Measurements from ENCODE around the gene CFAP90. TPM values are rescaled to one million over a fixed set of nuclear protein-coding genes. Genes with fewer than 3 reads are reported as not detected.

The CFAP90 gene
- polyA plus RNA-seq, 1 donor from 2014 or later: 0.45 TPM

DNA sequence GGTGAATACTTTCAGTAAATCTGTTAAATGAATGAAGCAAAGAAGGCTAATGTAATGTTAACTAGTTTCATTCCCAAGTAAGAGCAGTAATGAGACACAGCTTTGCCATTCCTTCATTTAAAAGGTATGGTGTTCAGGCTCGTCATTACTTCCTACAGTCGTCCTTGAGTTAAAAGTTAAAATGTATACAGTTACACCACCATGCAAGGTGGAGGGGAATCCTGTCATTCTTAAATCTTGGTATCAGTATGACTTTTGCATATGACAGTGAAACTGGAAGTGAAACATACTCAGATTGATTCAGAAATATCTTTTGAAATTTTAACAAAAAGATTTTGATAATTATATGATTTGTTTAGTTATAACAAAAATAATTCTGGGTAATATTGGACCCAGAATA is 43.9 kb upstream of the CFAP90 start:
- no peak overlapping the region for H3K27ac ChIP-seq (ENCODE audit: low read length)
- TF ChIP-seq MXI1 (conservative IDR thresholded peaks at IDR 0.05; ENCODE audit: poor library complexity, severe bottlenecking) (no peak), EZH2 (IDR thresholded peaks at IDR 0.05; ENCODE audit: borderline replicate concordance, insufficient read depth, low read length, poor library complexity, severe bottlenecking) (no peak), SMC3 (conservative IDR thresholded peaks at IDR 0.05; ENCODE audit: poor library complexity) (no peak), EP300 (conservative IDR thresholded peaks at IDR 0.05; ENCODE audit: poor library complexity, severe bottlenecking) (no peak), POLR2AphosphoS5 (IDR thresholded peaks at IDR 0.05) (no peak), TAF1 (IDR thresholded peaks at IDR 0.05; ENCODE audit: low read depth) (no peak), RAD21 (conservative IDR thresholded peaks at IDR 0.05) (no peak)
- TF ChIP-seq, protein P1, sequence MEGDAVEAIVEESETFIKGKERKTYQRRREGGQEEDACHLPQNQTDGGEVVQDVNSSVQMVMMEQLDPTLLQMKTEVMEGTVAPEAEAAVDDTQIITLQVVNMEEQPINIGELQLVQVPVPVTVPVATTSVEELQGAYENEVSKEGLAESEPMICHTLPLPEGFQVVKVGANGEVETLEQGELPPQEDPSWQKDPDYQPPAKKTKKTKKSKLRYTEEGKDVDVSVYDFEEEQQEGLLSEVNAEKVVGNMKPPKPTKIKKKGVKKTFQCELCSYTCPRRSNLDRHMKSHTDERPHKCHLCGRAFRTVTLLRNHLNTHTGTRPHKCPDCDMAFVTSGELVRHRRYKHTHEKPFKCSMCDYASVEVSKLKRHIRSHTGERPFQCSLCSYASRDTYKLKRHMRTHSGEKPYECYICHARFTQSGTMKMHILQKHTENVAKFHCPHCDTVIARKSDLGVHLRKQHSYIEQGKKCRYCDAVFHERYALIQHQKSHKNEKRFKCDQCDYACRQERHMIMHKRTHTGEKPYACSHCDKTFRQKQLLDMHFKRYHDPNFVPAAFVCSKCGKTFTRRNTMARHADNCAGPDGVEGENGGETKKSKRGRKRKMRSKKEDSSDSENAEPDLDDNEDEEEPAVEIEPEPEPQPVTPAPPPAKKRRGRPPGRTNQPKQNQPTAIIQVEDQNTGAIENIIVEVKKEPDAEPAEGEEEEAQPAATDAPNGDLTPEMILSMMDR (IDR thresholded peaks at IDR 0.05; ENCODE audit: poor library complexity, severe bottlenecking): no peak
- TF ChIP-seq, protein P2, sequence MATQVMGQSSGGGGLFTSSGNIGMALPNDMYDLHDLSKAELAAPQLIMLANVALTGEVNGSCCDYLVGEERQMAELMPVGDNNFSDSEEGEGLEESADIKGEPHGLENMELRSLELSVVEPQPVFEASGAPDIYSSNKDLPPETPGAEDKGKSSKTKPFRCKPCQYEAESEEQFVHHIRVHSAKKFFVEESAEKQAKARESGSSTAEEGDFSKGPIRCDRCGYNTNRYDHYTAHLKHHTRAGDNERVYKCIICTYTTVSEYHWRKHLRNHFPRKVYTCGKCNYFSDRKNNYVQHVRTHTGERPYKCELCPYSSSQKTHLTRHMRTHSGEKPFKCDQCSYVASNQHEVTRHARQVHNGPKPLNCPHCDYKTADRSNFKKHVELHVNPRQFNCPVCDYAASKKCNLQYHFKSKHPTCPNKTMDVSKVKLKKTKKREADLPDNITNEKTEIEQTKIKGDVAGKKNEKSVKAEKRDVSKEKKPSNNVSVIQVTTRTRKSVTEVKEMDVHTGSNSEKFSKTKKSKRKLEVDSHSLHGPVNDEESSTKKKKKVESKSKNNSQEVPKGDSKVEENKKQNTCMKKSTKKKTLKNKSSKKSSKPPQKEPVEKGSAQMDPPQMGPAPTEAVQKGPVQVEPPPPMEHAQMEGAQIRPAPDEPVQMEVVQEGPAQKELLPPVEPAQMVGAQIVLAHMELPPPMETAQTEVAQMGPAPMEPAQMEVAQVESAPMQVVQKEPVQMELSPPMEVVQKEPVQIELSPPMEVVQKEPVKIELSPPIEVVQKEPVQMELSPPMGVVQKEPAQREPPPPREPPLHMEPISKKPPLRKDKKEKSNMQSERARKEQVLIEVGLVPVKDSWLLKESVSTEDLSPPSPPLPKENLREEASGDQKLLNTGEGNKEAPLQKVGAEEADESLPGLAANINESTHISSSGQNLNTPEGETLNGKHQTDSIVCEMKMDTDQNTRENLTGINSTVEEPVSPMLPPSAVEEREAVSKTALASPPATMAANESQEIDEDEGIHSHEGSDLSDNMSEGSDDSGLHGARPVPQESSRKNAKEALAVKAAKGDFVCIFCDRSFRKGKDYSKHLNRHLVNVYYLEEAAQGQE (IDR thresholded peaks at IDR 0.05; ENCODE audit: borderline replicate concordance): no peak

DNA sequence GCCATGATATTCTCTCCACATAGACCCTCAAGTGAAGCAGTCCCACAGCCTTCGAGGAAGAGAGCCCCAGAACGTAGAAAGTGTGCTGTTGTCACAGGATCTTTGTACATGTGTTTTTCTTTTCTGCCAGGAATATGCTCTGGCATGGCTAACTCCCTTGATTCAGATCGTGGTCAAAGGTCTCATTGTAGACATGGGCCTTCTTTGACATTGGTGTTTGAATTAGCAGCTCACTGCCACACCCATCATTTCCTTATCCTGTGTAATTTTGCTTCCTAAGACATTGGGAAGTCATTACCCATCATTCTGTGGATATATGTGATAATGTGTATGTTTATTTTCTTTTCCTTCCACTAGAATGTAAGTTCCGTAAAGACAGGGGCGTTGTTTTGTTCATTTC is 43.5 kb upstream of the CFAP90 start:
- Histone ChIP-seq H4K20me1 (ENCODE audit: insufficient read depth) (no peaks in the 10 kb centered on the region), H3K36me3 (ENCODE audit: insufficient read depth, low read length) (peaks cover 26% of the 10 kb centered on the region), H3K9ac (ENCODE audit: low read length) (no peak overlapping the region), H3K27me3 (ENCODE audit: insufficient read depth, low read depth, low read length) (no peaks in the 10 kb centered on the region), H3F3A (ENCODE audit: insufficient read depth, low read length, poor library complexity, severe bottlenecking) (no peaks in the 10 kb centered on the region), H3K79me2 (replicated peaks; ENCODE audit: insufficient read depth, low read length) (no peaks in the 10 kb centered on the region), H3K9me2 (ENCODE audit: insufficient read depth, low read length) (no peaks in the 10 kb centered on the region), H2AFZ (ENCODE audit: low read depth, low read length) (no peak overlapping the region), H3K27ac (ENCODE audit: low read length) (no peak overlapping the region), H3K4me2 (ENCODE audit: low read length) (no peak overlapping the region), H3K4me3 (ENCODE audit: low read length) (no peak overlapping the region), H3K9me3 (ENCODE audit: low read length) (no peaks in the 10 kb centered on the region)
- TF ChIP-seq POLR2AphosphoS5 (IDR thresholded peaks at IDR 0.05) (no peak), EP300 (conservative IDR thresholded peaks at IDR 0.05; ENCODE audit: poor library complexity, severe bottlenecking) (no peak), SMC3 (conservative IDR thresholded peaks at IDR 0.05; ENCODE audit: poor library complexity) (no peak), EZH2 (IDR thresholded peaks at IDR 0.05; ENCODE audit: borderline replicate concordance, insufficient read depth, low read length, poor library complexity, severe bottlenecking) (no peak), TAF1 (IDR thresholded peaks at IDR 0.05; ENCODE audit: low read depth) (no peak)
- TF ChIP-seq, protein P2 (IDR thresholded peaks at IDR 0.05; ENCODE audit: borderline replicate concordance): no peak

More for the DNA sequence above, 43.9 kb upstream of the CFAP90 start:
- H3K4me3 ChIP-seq (ENCODE audit: low read length): no peak overlapping the region
- no peaks in the 10 kb centered on the region for H4K20me1 ChIP-seq (ENCODE audit: insufficient read depth)
- no peak overlapping the region for H3K4me2 ChIP-seq (ENCODE audit: low read length)
- H3K27me3 ChIP-seq (ENCODE audit: insufficient read depth, low read depth, low read length): no peaks in the 10 kb centered on the region
- H2AFZ ChIP-seq (ENCODE audit: low read depth, low read length): no peak overlapping the region
- peaks cover 27% of the 10 kb centered on the region for H3K36me3 ChIP-seq (ENCODE audit: insufficient read depth, low read length)
- no peaks in the 10 kb centered on the region for H3K79me2 ChIP-seq (replicated peaks; ENCODE audit: insufficient read depth, low read length)
- no peak overlapping the region for H3K9ac ChIP-seq (ENCODE audit: low read length)
- H3K9me3 ChIP-seq (ENCODE audit: low read length): no peaks in the 10 kb centered on the region
- no peaks in the 10 kb centered on the region for H3K9me2 ChIP-seq (ENCODE audit: insufficient read depth, low read length)
- no peaks in the 10 kb centered on the region for H3F3A ChIP-seq (ENCODE audit: insufficient read depth, low read length, poor library complexity, severe bottlenecking)

All from neural cell (in vitro differentiated cells).